GM21576 (cell line): ENCODE data around the gene PTPRK.

Experiments used
- ATAC-seq: cut with Tn5 transposase; IDR thresholded peaks from one replicate; pipeline ENCODE4 v1.9.1; 2021; ENCODE audit warnings: mild to moderate bottlenecking, moderate library complexity; ENCODE audit not compliant: unreplicated experiment

The PTPRK gene

DNA sequence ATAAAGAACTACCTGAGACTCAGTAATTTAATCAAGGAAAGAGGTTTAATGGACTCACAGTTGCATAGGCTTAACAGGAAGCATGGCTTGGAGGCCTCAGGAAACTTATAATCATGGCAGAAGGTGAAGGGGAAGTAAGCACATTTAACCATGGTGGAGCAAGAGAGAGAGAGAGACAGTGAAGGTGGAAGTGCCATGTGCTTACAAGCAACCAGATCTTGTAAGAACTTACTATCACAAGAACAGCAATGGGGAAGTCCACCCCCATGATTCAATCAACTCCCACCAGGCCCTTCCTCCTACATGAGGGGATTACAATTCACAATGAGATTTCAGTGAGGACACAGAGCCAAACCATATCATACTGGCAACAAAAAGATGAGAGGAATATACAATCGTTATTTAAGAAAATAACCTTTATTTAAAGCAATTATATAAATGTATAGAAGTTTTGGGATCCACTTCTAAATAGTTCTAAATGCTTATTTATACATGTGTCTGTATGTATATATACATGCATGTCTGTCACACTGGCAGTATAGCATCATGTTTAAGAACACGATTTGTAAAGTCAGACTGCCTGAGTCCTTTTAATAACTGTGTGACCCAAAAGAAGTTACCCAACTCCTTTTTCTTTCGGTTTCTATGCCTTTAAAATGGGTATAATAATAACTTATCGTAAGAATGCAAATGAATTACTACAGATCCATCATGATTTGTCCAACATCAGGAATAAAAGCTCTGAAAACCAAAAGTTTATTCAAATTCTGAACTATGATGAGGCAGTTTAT is 363.9 kb downstream of the PTPRK start:
- no peak for ATAC-seq

DNA sequence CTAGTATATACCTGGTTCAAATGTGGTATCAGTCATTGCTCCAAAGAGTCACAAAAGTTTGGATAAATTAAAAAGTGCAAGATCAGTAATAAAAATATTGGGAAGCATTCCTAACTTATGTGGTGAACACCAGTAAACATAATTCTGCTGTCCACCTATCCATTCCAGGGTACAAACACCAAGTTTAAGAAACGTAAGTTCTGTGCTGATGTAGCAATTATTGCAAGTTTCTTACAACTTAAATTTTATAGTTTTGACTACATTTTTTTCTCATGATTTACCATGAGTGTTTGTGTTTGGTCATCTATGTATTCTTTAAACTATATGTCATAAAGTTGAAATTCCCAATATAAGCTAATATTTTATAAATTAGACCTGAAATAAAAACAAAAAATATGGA is 364.6 kb downstream of the PTPRK start:
- ATAC-seq, result no peak

- ATAC-seq, result no peak
Observed at GRCh38 chr6:128152551-128152950, 367.8 kb downstream of the PTPRK start.

GRCh38 chr6:128150376-128150775 is 370.0 kb downstream of the PTPRK start:
- no peak for ATAC-seq

DNA sequence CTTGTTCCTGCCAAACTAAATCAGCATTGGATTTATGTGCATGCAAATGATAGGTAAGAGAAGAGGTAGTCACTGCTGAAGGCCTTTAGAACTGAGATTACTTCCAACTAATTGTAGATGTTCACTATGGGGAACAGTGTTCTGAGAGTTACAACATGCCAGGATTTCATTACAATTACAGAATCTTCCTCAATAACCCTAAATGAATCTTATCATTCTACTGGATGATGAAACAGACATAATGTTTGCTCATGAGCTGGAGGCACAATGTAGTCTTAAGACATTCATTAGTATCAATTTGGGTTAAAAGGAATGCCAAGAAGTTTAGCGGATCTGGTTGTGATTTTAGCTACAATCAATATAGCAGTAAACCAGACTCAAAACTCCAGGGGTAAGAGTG is 370.6 kb downstream of the PTPRK start:
- ATAC-seq, result no peak

DNA sequence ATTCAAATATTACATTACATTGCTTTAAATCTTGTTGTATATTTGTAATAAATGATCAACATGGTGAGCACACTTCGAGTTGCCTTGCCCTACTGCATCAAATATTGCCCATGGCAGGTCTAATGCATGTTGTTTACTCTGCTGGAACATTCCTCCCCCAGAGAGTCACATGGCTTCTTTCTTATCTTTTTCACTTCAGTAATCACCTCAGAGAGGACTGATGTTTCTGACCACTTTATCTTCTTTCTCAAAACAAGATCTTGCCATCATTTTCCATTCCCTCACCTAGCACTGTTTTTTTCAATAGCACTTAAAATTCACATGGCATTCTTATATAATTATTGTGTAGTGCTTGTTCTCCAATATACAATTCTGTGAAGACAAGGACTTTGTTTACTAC is 376.1 kb downstream of the PTPRK start:
- ATAC-seq, result no peak

GRCh38 chr6:128141932-128142331 is 378.5 kb downstream of the PTPRK start:
- no peak for ATAC-seq

DNA sequence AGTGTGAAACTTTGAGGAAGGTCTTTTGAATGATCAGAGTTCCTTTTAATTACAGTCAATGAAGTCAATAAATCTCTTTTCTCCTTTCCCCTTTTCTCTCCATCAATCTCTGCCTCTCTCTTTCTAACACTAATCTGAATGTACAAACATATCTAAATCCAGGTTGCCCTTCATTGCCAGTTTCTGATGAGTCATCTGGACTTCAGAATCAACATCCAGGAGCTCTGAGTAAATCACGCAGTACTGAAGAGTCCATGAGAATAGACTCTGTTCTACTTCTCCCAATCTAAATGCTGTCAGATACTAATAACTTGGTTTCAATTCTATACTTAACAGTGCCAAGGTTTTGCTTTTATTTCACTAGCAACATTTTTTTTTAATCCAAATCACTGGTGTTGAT is 380.9 kb downstream of the PTPRK start:
- ATAC-seq, result no peak

DNA sequence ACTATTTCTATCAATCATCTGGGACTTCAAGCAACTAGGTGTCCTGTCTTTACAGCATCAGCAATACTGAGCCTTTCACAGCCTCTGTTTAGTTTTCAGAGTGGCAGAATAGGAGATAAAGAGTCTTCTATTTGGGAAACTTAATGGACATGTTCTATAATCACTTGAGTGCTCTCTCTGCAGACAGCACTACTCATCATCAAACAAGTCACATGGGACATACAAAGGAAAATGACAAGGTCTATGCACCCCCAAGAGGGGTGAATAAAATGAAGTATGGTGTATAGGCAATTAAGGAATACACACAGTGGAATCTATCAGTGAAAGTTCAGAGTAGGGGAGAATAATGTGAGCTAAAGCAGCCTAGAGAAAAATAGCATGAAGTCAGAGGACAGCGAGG is 381.7 kb downstream of the PTPRK start:
- no peak for ATAC-seq

- no peak for ATAC-seq
Observed at GRCh38 chr6:128135325-128135724, 385.1 kb downstream of the PTPRK start.

DNA sequence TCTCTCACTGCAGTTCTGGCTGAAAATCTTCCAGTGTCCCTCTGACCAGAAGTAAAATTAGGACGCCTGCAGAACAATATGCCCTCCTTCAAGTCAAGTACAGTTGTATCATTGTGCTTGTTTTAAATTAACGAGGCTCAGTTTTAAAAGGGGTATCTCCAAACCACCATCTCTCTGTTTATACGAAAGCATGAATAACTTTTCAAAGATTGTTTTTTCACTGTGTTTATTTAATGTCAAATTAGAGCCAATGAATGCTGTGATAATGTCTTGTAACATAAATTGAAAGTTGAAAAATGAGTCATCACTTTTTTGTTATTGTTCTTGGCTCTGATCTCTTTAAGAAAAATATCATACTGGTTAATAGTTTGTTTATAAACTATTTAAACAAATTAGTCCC is 388.8 kb downstream of the PTPRK start:
- ATAC-seq, result no peak

- no peak for ATAC-seq
Observed at GRCh38 chr6:128131036-128131435, 389.4 kb downstream of the PTPRK start.

DNA sequence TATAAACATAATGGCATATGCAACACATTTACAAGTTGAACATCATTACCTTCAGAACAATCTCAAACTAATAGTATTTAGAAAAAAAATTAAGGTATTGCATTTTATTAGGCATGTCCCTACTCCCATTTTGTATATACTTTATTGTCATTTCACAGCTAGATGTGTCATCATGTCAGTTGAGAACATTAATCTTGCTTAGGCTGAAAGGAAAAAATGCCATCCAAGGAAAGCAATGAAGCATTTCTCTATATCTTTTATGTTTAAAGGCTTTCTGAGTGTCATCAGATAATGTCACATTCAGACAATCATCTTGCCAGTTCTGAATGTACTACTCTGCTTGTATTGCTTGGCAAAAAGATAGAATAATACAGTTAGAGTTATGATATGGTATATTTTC is 390.7 kb downstream of the PTPRK start:
- no peak for ATAC-seq

- ATAC-seq, result no peak
Observed at GRCh38 chr6:128127650-128128049, 392.7 kb downstream of the PTPRK start.

GRCh38 chr6:128124713-128125112 is 395.7 kb downstream of the PTPRK start:
- ATAC-seq, result no peak

GRCh38 chr6:128121610-128122009 is 398.8 kb downstream of the PTPRK start:
- ATAC-seq, result no peak

- no peak for ATAC-seq
Observed at GRCh38 chr6:128121190-128121589, 399.2 kb downstream of the PTPRK start.

DNA sequence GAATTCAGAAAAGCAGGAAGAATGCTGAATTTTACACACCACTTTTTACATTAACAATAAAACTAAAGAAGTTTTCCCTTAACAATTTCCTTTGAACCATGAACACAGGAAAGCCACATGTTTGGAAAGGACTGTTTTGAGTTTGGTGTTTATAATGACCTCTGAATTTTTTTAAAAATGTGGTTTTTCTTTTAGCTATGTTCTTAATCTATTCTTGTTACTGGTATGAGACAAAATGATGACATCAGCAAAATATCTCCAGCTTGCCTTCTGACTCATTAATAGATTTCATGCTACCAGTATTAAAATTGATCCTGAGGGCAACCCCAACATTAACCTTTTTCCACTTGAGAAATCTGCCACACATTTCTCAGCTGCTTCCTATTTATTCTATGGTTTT is 402.0 kb downstream of the PTPRK start:
- ATAC-seq, result no peak

GRCh38 chr6:128117916-128118315 is 402.5 kb downstream of the PTPRK start:
- ATAC-seq, result no peak

DNA sequence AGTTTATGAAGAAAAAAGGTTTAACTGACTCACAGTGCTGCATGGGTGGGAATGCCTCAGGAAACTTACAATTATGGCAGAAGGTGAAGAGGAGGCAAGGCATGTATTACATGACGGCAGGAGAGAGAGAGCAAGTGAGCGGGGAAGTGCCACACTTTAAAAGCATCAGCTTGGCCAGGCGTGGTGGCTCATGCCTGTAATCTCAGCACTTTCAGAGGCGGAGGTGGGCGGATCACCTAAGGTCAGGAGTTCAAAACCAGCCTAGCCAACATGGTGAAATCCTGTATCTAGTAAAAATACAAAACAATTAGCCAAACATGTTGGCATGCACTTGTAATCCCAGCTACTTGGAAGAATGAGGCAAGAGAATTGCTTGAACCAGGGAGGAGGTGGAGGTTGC is 406.2 kb downstream of the PTPRK start:
- no peak for ATAC-seq

DNA sequence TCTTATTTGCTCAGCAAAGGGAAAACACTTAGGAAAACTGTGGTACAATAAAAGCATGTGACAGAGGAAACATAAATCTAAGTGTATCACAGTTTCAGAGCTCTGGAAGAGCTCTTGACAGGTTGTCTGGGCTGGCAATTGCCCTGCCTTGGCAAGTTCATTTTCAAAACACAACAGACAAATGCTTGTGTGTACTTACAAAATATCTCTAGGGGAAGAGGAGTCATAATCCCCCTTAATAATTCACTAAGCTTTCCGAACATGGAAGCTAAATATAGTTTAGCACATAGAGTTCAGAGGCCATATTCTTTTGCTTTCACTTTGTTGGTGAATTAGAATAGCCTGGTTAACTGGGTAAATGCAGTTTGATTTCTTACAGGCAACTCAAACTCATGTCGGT is 407.9 kb downstream of the PTPRK start:
- no peak for ATAC-seq

DNA sequence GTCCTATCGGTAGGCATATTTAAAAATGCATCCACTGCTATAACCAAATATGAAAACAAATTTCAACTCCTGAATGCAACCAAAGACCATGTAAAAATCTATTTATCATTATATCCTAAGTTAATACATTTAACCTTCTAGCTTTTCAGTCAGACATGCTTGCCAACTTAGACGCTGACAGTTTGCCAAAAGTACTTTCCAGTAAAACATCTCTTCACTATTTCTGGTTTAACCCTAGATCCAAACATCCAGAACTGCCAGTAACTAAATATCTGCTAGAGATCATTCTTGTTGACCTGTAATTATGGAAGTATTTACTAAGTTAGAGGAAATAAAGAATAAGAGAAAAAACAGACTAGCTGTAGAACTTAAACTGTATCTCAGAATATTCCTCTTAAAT is 409.3 kb downstream of the PTPRK start:
- no peak for ATAC-seq

- ATAC-seq, result no peak
Observed at GRCh38 chr6:128107682-128108081, 412.7 kb downstream of the PTPRK start.
